OCI-LY1 (cell line): Measurements from ENCODE around the gene CFL1.
A peak's percentile ranks its signal among the peaks of the same experiment; 100 is the strongest.

Experiments
- H2AFZ ChIP-seq: fragments of 200-600 bp; sonication (generic), shearing (Covaris generic); 2 replicates; pipeline ENCODE4 v1.6.0; 2014; ENCODE audit warnings: antibody characterized with exemption, mild to moderate bottlenecking, low read length
- H3F3A ChIP-seq: fragments of 200-600 bp; sonication (generic), shearing (Covaris generic); 2 replicates; pipeline ENCODE4 v1.6.0; 2014; ENCODE audit warnings: mild to moderate bottlenecking, antibody characterized with exemption, low read length, moderate library complexity; ENCODE audit not compliant: insufficient read depth
- H3K27ac ChIP-seq: fragments of 200-600 bp; sonication (generic); 2 replicates; pipeline ENCODE4 v1.5.1; 2014; ENCODE audit warnings: low read length, mixed run types, mild to moderate bottlenecking, low read depth; ENCODE audit not compliant: poor library complexity, severe bottlenecking
- H3K27me3 ChIP-seq: fragments of 200-600 bp; sonication (generic); 2 replicates; pipeline ENCODE4 v1.6.0; 2014; ENCODE audit warnings: antibody characterized with exemption, mild to moderate bottlenecking, low read length, moderate library complexity; ENCODE audit not compliant: insufficient read depth
- H3K36me3 ChIP-seq: fragments of 200-600 bp; sonication (generic); 2 replicates; pipeline ENCODE4 v1.6.1; 2014; ENCODE audit warnings: mild to moderate bottlenecking, antibody characterized with exemption, low read length, moderate library complexity, mixed read lengths; ENCODE audit not compliant: insufficient read depth
- H3K4me1 ChIP-seq: fragments of 200-600 bp; sonication (generic); 2 replicates; pipeline ENCODE4 v1.5.1; 2014; ENCODE audit warnings: mild to moderate bottlenecking, low read length, moderate library complexity; ENCODE audit not compliant: insufficient read depth, severe bottlenecking
- H3K4me2 ChIP-seq: fragments of 200-600 bp; sonication (generic), shearing (Covaris generic); 2 replicates; pipeline ENCODE4 v1.6.1; 2014; ENCODE audit warnings: low read length
- H3K4me3 ChIP-seq: fragments of 200-600 bp; sonication (generic); 2 replicates; pipeline ENCODE4 v1.5.1; 2014; ENCODE audit warnings: low read length, low read depth, mild to moderate bottlenecking, mixed read lengths; ENCODE audit not compliant: poor library complexity, severe bottlenecking
- H3K79me2 ChIP-seq: fragments of 200-600 bp; shearing (Covaris generic); 2 replicates; pipeline ENCODE4 v1.6.1; 2016; ENCODE audit warnings: mixed run types, low read length, mixed read lengths; ENCODE audit not compliant: insufficient read depth
- H3K9ac ChIP-seq: fragments of 200-600 bp; sonication (generic), shearing (Covaris generic); 2 replicates; pipeline ENCODE4 v1.6.1; 2014; ENCODE audit warnings: mild to moderate bottlenecking, low read length, mixed read lengths
- H3K9me2 ChIP-seq: fragments of 200-600 bp; sonication (generic), shearing (Covaris generic); 2 replicates; pipeline ENCODE4 v1.6.1; 2014; ENCODE audit warnings: low read depth, mild to moderate bottlenecking, low read length, mixed read lengths
- H3K9me3 ChIP-seq: fragments of 200-600 bp; shearing (Covaris generic); 2 replicates; pipeline ENCODE4 v1.6.1; 2014; ENCODE audit warnings: low read length, mixed read lengths
- H4K20me1 ChIP-seq: fragments of 200-600 bp; sonication (generic), shearing (Covaris generic); 2 replicates; pipeline ENCODE4 v1.6.0; 2016; ENCODE audit warnings: mild to moderate bottlenecking, low read length; ENCODE audit not compliant: insufficient read depth
- EZH2 ChIP-seq: fragments of 200-600 bp; sonication (generic), shearing (Covaris generic); IDR thresholded peaks from 2 replicates; pipeline ENCODE4 v1.8.0; 2017; ENCODE audit warnings: borderline replicate concordance, mixed run types, mild to moderate bottlenecking, antibody characterized with exemption, low read length, moderate library complexity, mixed read lengths
- TF ChIP-seq, protein P1 (sequence below): fragments of 200-600 bp; sonication (generic), shearing (Covaris generic); IDR thresholded peaks from 2 replicates; pipeline ENCODE4 v1.5.1; 2017; ENCODE audit warnings: mild to moderate bottlenecking, antibody characterized with exemption, low read length, moderate library complexity, mixed read lengths

CFL1 gene

DNA sequence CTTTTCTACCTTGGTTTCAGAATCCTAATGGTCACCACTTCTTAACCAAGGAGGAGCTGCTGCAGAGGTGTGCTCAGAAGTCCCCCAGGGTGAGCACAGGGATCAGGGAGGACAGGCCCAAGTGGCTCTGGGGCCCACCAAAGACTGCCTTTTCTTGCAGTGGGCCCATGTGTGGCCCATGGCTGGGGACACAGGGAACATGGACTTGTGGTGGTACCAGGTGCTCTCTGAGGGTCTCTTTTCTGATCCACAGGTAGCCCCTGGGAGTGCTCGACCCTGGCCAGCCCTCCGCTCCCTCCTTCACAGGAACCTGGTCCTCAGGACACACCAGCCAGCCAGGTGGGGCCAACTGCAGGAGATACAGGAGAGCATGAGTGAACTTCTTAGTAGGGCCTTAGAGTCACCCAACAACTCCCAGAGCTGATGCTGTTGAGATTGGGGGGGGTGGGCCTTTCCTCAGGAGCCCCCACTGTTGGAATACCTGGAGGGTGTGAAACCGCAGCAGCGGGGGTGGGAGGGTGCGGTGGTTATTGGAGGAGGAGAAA, 4.3 kb upstream of the CFL1 start:
- 0 out of 2 replicates have a peak, but pooled peaks cover 5% of the 10 kb centered on the region for H3F3A ChIP-seq
- peak overlapping the region; percentile 87; the same call in 1 of the 2 replicates for H3K9ac ChIP-seq
- H3K4me2 ChIP-seq, result no peak overlapping the region
- no peaks in the 10 kb centered on the region for H4K20me1 ChIP-seq
- no peak overlapping the region for H3K4me3 ChIP-seq
- no peaks in the 10 kb centered on the region for H3K27me3 ChIP-seq
- TF ChIP-seq, protein P1, sequence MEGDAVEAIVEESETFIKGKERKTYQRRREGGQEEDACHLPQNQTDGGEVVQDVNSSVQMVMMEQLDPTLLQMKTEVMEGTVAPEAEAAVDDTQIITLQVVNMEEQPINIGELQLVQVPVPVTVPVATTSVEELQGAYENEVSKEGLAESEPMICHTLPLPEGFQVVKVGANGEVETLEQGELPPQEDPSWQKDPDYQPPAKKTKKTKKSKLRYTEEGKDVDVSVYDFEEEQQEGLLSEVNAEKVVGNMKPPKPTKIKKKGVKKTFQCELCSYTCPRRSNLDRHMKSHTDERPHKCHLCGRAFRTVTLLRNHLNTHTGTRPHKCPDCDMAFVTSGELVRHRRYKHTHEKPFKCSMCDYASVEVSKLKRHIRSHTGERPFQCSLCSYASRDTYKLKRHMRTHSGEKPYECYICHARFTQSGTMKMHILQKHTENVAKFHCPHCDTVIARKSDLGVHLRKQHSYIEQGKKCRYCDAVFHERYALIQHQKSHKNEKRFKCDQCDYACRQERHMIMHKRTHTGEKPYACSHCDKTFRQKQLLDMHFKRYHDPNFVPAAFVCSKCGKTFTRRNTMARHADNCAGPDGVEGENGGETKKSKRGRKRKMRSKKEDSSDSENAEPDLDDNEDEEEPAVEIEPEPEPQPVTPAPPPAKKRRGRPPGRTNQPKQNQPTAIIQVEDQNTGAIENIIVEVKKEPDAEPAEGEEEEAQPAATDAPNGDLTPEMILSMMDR, result no peak
- no peak for TF ChIP-seq EZH2
- no peak overlapping the region for H2AFZ ChIP-seq
- peaks cover 24% of the 10 kb centered on the region for H3K4me1 ChIP-seq
- peaks cover 63% of the 10 kb centered on the region for H3K36me3 ChIP-seq
- peaks cover 8% of the 10 kb centered on the region; the same call in 1 of the 2 replicates for H3K79me2 ChIP-seq
- H3K9me2 ChIP-seq, result no peaks in the 10 kb centered on the region
- no peak overlapping the region for H3K27ac ChIP-seq
- no peaks in the 10 kb centered on the region for H3K9me3 ChIP-seq

DNA sequence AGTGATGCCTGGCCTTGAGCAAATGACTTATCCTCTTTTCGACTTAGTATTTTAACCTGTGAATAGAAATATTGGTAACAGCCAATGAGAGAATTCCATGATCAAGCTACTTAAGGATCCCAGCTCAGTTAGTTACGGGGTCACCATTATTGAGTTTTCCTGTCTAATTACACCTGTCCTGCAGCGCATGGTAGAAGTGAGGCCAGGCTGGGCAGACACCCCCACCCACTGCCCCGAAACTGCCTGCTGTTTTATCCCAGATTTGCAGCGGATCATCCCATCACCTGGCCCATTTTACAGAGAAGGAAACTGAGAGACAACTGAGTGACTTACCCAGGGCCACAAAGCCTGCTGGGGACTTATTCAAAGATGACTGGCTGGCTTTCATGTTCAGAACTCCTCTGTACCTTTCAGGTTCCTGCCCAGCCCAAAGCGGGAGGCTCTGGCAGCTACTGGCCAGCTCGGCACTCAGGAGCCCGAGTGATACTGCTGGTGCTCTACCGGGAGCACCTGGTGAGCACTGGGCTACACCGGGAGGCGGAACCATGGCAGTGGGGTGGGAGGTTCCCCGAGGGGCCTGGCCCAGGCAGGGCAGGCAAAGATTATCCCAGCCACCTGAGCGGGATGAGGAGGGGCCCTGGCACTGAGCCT, 3.7 kb upstream of the CFL1 start:
- Histone ChIP-seq H3K27ac (no peak overlapping the region), H3K9ac (peak overlapping the region; percentile 87), H2AFZ (no peak overlapping the region), H3K36me3 (peaks cover 63% of the 10 kb centered on the region), H3K79me2 (peaks cover 14% of the 10 kb centered on the region), H3K9me3 (no peaks in the 10 kb centered on the region), H3K9me2 (no peaks in the 10 kb centered on the region), H4K20me1 (peaks cover under 1% of the 10 kb centered on the region; the same call in 1 of the 2 replicates), H3K27me3 (no peaks in the 10 kb centered on the region), H3K4me2 (peak overlapping the region; percentile 82), H3K4me1 (peaks cover 26% of the 10 kb centered on the region), H3K4me3 (peak overlapping the region; percentile 99), H3F3A (0 out of 2 replicates have a peak, but pooled peaks cover 5% of the 10 kb centered on the region)
- TF ChIP-seq EZH2, result no peak
- TF ChIP-seq, protein P1, result no peak

DNA sequence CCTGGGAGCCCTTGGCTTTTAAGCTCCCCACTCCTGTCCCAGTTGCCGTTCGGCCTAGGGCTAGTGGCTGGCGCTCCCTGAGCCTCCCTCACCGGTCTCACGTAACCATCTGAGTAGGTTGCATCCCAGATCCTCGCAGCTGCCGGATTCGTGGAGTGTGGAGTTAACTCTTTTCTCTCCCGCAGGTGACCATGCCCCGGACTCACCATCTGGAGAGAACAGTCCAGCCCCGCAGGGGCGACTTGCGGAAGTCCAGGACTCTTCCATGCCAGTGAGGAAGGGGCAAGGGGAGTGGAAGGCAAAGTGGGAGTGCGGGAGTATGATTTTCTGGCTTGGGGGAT, 3.2 kb upstream of the CFL1 start:
- TF ChIP-seq, protein P1, result no peak
- TF ChIP-seq EZH2, result no peak
- Histone ChIP-seq H2AFZ (no peak overlapping the region), H3F3A (0 out of 2 replicates have a peak, but pooled peaks cover 5% of the 10 kb centered on the region), H3K79me2 (peaks cover 20% of the 10 kb centered on the region), H3K27ac (peak overlapping the region; percentile 94), H3K36me3 (peaks cover 64% of the 10 kb centered on the region), H4K20me1 (peaks cover 5% of the 10 kb centered on the region; the same call in 1 of the 2 replicates), H3K9ac (peak overlapping the region; percentile 87), H3K4me2 (peak overlapping the region; percentile 82), H3K4me1 (peaks cover 31% of the 10 kb centered on the region), H3K9me2 (no peaks in the 10 kb centered on the region), H3K9me3 (no peaks in the 10 kb centered on the region), H3K27me3 (no peaks in the 10 kb centered on the region), H3K4me3 (peak overlapping the region; percentile 99)
